SW 1271 (cell line): ENCODE results near the gene SPINT3.
A peak's percentile ranks its signal among the peaks of the same experiment; 100 is the strongest.

Source experiments
- DNase-seq, 2 experiments: peaks; one replicate each; lab custom pipeline; 2025; lab: John Stamatoyannopoulos, UW

The SPINT3 gene, protein sequence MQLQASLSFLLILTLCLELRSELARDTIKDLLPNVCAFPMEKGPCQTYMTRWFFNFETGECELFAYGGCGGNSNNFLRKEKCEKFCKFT

DNA sequence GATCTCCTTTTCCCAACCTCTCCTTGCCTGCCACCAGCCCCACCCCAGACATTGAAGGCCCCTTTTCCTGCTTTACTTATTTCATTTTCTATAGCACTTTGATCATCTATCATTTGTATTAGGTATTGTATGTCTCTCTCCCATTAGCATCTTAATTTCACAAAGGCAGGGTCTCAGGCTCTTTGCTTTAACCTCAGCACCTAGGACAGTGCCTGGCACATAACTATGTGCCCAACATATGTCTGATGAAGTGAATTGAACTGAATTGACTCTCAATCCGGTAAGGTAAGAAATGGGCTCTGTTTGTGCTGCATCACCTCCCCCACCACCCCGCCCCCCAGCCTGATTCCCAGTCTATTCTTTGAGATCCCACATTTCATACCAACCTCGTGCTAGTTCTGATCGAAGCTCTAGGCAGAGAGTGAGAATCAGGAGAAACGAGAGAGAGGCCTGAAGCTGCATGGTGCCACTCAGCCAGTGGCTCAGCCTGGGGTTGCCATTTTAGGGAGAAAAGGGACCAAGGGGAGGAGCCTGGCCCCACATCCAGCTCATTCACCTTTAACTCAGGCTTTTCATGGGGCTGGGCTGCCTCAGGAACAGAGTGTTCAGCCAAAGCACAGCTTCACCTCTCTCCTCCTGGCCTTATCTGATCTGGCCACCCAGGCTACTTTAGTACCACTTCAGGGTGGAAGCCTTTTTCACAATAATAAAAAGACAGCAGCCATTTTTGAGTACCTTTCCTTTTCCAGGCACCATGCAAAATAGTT, at the start of gene SPINT3:
TSS of gene SPINT3 (minus strand) at position 476 of the 767 bp plus-strand sequence. CDS start at position 462, 14 bp downstream.
- DNase-seq, result no peak

DNA sequence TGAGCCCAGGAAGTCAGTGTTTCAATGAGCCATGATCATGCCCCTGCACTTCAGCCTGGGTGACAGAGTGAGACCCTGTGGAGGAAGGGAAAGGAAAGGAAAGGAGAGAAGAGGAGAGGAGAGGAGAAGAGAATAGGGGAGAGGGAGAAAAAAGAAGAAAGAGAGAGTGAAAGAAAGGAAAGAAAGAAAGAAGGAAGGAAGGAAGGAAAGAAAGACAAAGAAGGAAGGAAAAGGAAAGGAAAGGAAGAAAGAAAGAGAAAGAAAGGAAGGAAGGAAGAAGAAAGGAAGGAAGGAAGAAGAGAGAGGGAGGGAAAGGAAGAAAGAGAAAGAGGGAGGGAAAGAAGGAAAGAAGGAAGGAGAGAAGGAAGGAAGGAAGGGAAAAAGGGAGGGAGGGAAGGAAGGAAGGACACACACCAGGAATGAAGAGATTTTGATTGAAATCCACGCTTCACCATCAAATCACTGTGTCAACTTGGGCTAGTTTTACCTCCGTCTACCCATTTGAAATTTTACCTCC, 49.4 kb upstream of the SPINT3 start:
- DNase-seq, result no peak

DNA sequence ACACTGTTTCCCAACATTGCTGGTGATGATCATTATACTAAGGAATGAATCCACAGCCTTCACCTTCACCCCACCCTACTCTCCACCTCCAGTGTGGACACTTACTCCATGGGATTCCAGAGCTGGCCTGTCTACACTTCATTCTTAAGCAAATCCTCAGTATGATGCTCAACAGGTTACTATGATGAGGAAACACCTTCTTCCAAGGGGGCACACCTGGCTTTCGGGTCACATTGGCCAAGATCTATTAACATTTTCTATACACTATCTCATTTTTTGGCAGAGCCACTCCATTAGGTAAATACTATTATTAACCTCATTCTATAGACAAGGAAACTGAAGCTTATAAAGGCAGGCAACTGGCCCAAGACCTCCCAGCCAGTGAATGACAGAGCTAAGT, 39.8 kb upstream of the SPINT3 start:
- DNase-seq, result no peak

DNA sequence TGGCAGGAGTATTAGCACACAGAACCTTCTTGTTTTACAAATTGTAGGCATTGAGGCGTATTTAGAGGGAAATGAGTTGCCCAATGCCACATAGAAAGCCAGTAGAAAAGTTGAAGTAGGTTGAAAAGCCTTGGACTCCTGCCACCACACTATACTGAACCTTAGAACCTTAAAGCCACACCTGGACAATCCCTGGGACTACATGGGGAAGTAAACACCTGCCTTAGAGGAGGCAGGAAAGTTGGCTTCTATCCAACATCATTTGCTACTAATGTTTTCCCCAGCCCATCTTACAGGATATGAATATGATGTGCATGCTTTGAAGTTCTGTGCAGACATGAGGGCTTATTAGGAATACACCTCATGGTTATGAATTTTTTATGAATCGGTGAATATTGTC, 37.0 kb upstream of the SPINT3 start:
- no peak for DNase-seq

DNA sequence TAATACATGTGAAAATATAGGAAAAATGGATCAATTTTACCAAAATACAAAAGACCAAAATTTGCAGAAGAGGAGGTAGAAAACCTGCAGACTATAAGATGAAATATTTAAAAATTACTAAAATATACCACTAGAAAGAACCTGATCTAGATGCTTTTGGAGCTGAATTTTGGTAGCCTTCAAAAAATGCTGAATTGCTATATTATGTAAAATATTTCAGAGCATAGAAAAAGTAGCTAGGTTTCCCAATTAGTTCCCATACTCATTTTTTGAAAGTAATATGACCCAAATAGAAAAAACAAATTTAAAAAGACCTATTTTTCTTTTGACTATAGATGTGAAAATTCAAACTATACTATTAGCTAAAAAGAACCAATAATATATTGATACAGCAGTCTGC, 35.3 kb upstream of the SPINT3 start:
- DNase-seq, result no peak

DNA sequence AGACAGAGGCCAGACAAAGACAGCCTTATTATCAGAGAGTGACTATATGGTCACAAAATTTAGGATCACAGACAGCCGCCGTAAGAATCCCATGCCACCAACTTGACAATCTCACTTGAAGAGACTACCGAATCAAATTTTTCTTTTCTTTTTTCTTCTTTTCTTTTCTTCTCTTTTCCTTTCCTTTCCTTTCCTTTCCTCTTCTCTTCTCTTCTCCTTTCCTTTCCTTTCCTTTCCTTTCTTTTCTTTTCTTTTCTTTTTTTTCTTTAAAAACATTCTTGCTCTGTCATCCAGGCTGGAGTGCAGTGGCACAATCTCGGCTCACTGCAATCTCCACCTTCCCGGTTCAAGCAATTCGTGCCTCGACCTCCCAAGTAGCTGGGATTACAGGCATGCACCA, 33.0 kb upstream of the SPINT3 start:
- no peak for DNase-seq

DNA sequence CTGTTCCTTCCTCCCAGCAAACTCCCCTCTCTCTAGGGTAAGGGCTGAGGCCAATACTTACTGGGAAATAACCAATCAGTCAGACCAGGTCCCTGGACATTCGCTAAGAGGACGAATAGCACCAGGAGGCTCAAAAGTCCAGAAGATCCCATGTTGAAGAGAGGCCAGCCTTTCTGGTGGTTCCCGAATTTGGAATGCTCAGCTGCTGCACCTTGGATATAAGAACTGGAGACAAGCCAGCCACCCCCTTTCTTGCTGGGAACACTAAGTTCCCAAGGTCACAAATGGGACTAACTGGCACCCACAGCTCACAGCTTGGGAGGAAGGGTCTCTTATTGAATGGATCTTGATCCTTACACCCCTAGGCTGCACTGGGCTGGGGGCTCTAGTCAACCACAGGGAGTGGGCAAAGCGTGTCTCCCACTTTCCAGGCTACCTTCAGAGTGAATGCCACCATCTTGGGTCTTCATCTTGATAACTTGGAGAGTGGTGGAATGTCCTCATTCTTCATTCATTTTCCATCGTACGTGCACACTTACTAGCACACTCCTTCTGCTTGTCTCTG, 31.9 kb upstream of the SPINT3 start, which contains the start of gene EPPIN:
TSS of gene EPPIN (minus strand) at position 196 of the 565 bp plus-strand sequence. CDS start at position 152, 44 bp downstream.
- no peak for DNase-seq

DNA sequence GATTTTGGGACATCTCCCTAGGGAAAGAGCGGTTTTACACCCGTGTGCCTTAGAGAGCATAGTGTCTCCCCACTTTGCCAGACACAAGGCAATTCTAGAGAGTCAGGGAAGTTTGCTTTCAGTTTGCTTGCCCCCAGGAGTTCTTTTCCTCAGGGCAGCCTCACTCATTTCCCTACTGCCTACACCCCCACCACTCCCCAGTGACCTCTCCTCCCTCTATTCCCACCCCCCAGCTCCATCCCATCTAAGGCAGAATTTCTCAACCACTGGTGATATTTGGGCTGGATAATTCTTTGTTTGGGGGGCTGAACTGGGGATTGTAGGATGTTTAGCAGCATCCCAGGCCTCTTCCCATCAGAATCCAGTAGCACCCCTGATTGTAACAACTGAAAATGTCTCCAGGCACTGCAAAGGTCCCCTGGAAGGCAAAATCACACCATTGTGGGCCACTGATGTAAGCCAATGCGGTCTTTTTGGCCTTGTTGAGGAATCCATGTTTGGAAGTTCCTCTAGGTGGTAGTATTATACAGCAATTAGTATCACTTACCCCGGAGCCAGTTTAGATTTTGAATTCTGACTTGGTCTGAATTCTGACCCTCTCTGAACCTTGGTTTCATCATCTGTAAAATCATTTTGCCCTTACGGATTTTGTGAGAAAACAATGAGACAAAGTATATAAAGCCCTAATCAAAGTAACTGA, 30.5 kb upstream of the SPINT3 start:
- peak in 1 of 2 experiments; percentile 22 for DNase-seq

DNA sequence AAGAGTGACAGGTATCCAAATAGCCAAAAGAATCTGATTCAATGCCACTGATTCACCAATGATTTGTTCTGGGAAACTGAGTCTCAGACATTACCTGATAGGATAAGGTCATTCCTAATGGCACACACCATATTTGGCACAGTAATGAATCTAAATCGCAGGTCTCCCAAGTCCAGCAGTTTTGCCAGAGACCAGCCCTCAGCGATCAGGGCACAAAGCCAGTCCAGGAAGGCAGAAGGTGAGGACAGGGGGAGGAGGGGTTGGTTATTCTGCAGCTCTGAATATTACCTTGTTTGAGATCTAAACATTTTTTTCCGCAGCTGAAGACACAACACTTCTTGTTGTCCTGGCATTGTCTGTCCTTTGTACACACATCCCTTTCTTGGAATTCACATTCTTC, 29.9 kb upstream of the SPINT3 start:
- DNase-seq, result no peak

DNA sequence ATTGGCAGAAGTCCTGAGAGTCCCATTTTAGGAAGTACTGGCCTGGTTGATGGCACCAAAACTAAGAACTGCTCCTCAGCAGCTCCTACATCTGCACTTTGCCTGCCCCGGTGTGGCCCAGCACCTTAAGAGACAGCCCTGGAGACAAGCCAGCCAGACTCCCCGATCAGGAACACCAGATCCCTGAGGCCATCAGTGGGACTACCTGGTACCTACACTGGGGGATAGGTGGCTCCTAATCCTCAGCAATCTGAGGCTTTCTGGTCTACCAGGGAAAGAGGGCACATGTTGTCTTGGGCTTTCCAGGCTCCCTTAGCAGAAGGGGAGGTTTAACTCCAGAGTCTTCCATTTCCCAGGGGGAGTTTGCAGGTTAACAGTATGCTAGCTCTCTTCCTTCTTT, 24.0 kb upstream of the SPINT3 start, which contains the start of gene WFDC6:
TSS of gene WFDC6 (minus strand) at position 101 of the 400 bp plus-strand sequence. CDS start at position 26, 75 bp downstream.
- no peak for DNase-seq

DNA sequence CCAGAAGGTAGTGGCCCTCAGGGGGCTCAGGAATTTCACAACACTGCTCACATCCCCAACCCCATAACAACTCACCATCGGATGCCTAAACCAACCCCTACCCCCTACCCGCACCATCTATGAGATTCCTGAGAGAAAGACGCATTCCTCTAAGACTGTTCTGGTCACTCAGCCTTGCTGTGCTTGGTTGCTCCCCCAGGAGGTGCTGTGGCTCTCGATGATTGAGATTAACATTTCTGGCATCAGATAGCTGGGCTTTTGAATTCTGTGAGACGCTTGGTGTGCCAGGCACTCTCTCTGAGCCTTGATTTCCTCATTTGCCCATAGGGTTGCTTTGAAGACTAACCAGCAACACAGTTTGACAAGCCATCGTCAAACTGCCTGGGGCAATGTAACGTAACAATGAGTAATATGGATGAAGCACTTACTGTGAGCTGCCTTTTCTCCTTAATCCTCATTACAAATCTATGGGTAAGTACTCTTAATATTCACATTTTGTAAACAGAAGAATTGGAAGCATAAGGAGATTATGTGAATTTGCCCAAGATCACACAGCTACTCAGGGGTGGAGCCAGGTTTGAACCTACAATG, 22.9 kb upstream of the SPINT3 start:
- DNase-seq, result no peak

DNA sequence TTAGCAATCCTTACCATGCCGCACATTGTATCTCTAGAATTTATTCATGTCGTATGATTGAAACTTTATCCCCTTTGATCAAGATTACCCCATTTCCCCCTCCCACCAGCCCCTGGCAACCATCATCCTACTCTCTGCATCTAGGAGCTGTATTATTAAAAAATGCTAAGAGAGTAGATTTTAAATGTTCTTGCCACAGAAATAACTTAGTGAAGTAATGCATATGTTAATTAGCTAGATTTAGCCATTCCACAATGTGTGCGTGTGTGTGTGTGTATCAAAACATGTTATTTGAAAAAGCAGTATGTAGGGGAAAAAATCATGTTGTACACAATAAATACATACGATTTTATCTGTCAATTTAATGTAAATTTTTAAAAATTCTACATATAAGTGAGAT, 11.9 kb upstream of the SPINT3 start:
- DNase-seq, result no peak

DNA sequence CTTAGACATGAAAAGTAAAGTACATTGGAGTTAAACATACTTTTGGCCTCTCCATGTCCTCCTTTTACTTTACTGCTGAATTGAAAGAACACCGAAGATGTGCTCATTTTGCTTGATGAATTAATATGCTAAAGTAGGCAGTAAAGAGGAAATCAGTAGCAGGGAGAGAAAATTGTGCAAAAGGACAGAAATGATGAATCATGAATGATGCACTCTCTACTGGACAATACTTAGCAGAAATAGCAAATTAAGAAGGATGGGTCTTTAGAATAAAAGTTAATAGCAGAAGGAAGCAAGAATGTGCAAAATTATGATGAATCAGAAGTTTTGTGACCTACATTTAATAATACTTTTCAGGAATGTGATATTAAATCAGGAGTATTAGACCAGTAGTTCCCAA, 8.4 kb upstream of the SPINT3 start:
- DNase-seq, result no peak

DNA sequence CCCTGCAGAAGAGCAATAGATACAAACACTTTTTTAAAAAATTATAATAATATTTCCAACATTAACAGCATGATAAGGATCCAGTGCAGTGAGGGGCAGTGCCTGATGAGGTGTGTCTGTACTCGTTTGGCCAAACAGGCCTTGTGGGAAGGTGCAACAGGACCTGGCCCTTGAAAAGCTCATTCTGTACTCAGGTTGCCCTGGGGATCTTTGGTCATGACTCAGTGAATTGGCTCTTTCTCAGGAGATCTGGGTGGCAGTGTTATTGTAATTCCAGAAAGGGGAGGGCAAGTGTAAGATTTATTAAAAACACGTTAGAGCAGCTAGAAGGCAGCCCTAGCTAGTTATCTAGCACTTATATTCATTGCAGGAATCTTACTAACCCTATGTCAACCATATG, 2.9 kb upstream of the SPINT3 start:
- no peak for DNase-seq

DNA sequence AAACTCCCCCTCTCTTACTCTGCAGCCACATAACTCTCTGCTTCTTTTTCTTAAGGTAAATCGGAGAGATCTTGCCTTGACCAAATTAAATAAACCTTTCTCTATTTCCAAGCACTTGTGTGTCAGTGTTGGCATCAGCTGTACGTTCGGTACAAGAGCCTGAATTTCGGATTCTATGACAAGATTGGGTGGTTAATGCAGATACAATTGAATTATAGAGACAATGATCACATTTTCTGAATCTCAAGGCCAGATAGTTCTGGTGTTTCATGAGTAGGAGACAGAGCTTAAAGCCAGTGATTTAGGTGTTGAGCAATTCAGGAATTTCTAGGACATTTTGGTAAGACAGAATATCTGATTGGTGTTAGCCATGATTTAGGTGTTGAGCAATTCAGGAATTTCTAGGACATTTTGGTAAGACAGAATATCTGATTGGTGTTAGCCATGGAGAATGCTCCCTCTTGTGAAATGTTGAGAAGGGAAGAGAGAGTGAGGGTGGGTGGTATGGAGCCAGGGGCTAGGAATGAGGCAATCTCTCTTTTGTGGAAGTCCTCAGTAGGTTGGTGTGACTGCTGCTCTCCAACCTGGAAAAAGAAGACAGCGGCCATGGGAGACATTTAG, 5.1 kb downstream of the SPINT3 start:
- DNase-seq, result no peak

DNA sequence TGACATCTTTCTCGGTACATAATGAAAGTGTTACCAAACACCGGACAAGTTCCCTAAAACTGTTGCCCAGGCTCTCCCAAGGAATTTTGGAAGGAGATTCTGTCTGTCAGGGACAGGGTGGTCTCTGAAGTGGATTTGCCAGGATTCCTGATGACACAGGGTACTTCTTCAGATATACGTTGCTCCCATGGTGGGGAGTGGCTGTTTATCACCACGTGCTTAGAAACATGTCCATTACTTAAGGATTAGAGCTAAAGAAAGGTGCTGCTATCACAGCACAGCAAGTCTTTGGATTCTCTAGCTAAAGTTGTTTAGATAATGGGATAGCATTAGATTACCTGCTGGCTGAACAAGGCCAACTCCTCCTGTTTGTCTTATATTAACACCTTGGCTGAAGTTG, 6.3 kb downstream of the SPINT3 start:
- DNase-seq, result no peak

DNA sequence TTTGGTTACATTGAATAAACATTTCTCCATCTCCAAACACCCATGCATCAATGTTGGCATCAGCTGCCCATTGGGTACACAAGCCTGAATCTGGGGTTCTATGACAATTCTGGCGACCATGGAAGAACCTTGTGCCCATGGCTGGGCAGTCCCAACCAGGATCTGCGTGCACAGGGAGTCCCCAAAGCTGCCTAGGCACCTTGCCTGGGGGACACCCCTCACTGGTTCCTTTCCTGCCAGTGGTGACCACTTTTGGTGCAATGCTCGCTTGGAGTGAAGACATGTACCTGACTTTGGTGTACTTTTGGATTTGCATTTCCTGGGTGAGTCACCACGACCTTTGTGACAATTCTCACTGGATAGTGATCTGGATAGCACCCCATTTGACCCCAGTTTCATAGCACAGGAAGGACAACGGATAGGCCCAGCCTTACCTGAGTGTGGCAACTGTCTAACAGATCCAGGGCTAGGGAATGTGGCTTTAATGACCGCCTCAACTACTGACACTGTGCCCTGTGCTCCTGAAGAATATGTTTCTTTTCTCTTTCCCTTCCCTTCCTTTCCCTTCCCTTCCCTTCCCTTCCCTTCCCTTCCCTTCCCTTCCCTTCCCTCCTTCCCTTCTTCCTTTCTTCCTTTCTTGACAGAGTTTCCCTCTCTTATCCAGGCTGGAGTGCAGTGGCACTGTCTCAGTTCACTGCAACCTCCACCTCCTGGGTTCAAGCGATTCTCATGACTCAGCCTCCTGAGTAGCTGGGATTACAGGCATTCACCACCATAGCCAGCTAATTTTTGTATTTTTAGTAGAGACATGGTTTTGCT, 7.1 kb downstream of the SPINT3 start:
- DNase-seq, result no peak

DNA sequence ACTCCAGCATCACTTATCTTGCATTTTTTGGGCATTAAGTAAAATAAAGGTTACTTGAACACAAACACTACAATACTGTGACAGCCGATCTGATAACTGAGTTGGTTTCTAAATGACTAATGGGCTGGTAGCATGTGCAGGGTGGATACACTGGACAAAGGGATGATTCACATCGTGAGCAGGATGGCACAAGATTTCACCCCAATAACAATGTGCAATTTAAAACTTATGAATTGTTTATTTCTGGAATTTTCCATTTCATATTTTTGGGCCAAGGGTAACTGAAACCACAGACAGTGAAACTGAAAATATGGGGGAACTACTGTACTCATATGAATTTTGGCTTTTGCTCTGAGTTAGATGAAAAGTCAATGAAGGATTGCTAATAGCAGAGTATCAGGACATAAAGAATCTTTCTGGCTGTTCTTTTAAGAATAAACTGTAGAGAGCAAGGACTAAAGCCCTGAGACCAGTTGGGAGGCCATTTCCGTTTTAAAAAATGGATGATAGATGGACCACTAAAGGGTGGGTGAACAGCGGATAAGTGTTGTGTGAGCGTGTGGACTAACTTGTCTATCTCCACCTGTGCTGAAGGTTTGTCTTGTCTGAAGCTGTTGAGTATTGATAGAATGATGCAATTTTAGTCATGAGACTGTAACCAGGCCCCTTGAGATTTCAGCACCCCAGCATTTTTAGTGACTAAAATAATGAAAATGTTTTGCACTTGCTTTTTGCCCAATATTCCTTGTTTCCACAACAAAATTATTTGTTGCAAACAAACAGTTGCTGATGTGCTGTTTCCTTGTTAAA, 8.2 kb downstream of the SPINT3 start:
- DNase-seq, result no peak

DNA sequence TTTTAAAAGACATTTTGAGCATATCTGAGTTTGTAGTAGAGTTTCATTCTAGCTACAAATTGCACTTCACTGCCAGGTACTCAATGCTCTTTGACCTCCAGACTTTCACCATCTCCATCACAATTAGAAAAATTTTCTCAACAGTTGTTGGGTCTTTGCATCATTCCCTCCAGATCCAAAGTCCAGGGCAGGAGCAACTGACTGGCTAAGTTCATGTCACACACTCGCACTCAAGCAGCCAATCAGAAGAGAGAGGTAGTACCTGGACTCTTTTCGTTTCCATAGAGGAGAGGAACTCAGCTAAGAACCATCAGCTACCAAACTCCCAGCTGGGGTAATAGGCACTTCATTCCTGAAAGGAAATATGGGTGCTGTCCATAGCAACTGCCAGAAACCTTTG, 9.0 kb downstream of the SPINT3 start:
- no peak for DNase-seq

DNA sequence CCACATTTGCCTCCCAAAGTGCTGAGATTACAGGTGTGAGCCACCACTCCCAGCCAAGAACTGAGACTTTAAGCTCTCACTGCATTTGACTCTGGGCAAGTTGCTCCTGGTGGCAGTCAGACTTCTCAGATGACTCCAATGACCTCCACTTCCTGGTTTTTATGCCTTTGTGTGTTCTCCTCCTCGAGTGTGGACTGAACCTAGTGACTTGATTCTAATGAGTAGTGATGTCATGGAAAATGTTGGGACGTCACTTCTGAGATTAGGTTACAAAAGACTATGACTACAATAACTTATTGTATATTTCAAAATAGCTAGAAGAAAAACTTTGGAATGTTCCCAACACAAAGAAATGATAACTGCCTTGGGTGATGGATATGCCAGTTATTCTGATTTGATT, 12.0 kb downstream of the SPINT3 start:
- no peak for DNase-seq
